Activated CD8-positive, alpha-beta T cell treated with anti-CD3 and anti-CD28 coated beads, Interleukin-2, amount 10 ng/mL, durations not matched to agents 7 days and 5 days (primary cell): ENCODE data around the gene PTPN4. TPM values are rescaled to one million over a fixed set of nuclear protein-coding genes. Genes with fewer than 3 reads are reported as not detected.

ENCODE experiments used
- ATAC-seq: fragments of 150-1000 bp; cut with Tn5 transposase; one replicate; pipeline ENCODE4 v1.10.0; 2021; ENCODE audit warnings: moderate library complexity
- CTCF ChIA-PET: fragments of 350-600 bp; sonication (Branson Sonifier 250); formaldehyde crosslinking; loops from one replicate; lab custom pipeline; 2021; ENCODE audit warnings: antibody characterized with exemption; lab: Charles Lee
- POLR2A ChIA-PET: fragments of 350-600 bp; sonication (Branson Sonifier 250); formaldehyde crosslinking; loops from one replicate; lab custom pipeline; 2021; ENCODE audit warnings: antibody characterized with exemption; lab: Charles Lee
- DNase-seq: peaks from one replicate; pipeline ENCODE4 v3.0.0-alpha.2; 2020
- H3K27ac Mint-ChIP-seq: one replicate; pipeline ENCODE4 v1.8.0; 2021; ENCODE audit warnings: mild to moderate bottlenecking, mixed read lengths
- H3K27me3 Mint-ChIP-seq: one replicate; pipeline ENCODE4 v1.8.0; 2021; ENCODE audit warnings: low read depth, mixed read lengths
- H3K36me3 Mint-ChIP-seq: one replicate; pipeline ENCODE4 v1.8.0; 2021; ENCODE audit warnings: low read depth, mixed read lengths
- H3K4me1 Mint-ChIP-seq: one replicate; pipeline ENCODE4 v1.8.0; 2021; ENCODE audit warnings: low read depth, mixed read lengths
- H3K4me3 Mint-ChIP-seq: one replicate; pipeline ENCODE4 v1.8.0; 2021; ENCODE audit warnings: mild to moderate bottlenecking, mixed read lengths
- H3K9me3 Mint-ChIP-seq: one replicate; pipeline ENCODE4 v1.8.0; 2022; ENCODE audit warnings: mixed read lengths; ENCODE audit not compliant: insufficient read depth
- total RNA-seq, 2 experiments: library from RNA; stranded (reverse); gene quantifications; one replicate each; pipeline ENCODE4 v1.2.3, GENCODE V29; 2021

Gene PTPN4
- total RNA-seq, 2 experiments from 2014 or later: 89.1 to 91.3 TPM

GRCh38 chr2:120029672-120030640, 270.2 kb downstream of the PTPN4 start:
- Mint-ChIP-seq H3K27ac (no peak overlapping the region), H3K9me3 (no peaks in the 10 kb centered on the region), H3K36me3 (no peaks in the 10 kb centered on the region), H3K4me1 (no peaks in the 10 kb centered on the region), H3K4me3 (no peak overlapping the region), H3K27me3 (no peaks in the 10 kb centered on the region)
- DNase-seq: no peak
- ChIA-PET POLR2A (no interaction called here), CTCF (no interaction called here)
- no peak for ATAC-seq

DNA sequence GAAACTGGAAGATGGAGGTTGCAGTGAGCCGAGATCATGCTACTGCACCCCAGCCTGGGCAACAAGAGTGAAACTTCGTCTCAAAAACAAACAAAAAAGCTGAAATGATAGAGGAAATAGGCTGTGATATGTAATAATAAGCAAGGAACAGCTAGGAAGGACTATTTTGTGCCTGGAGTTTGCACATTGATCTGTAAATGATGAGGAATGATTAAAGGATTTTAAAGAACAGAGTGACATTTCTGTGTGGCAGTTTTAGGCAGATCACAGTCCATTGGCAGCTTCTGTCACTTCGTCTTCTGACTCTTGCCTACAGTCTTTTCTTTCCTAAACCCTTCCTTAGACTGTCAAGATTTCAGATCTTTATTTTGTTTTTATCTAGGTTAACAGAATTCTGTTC, 272.6 kb downstream of the PTPN4 start:
- CTCF ChIA-PET: no interaction called here
- H3K27ac Mint-ChIP-seq: no peak overlapping the region
- no peak for DNase-seq
- no peaks in the 10 kb centered on the region for H3K36me3 Mint-ChIP-seq
- POLR2A ChIA-PET: no interaction called here
- no peak for ATAC-seq
- no peaks in the 10 kb centered on the region for H3K9me3 Mint-ChIP-seq
- H3K27me3 Mint-ChIP-seq: no peaks in the 10 kb centered on the region
- no peaks in the 10 kb centered on the region for H3K4me1 Mint-ChIP-seq
- no peak overlapping the region for H3K4me3 Mint-ChIP-seq

Other genes starting within 250 kb of the PTPN4 start
- not detected for gene SCTR, start 235.4 kb upstream of the PTPN4 start, total RNA-seq
- gene CFAP221, start 215.5 kb upstream of the PTPN4 start, total RNA-seq: not detected
- 10 to 100 TPM in 1 of 2 experiments, 1 to 10 TPM in 1; 9.1 to 10.4 TPM for gene TMEM177, start 80.7 kb upstream of the PTPN4 start, total RNA-seq